ENCODE data around the gene LYZL4.

LYZL4 gene

DNA sequence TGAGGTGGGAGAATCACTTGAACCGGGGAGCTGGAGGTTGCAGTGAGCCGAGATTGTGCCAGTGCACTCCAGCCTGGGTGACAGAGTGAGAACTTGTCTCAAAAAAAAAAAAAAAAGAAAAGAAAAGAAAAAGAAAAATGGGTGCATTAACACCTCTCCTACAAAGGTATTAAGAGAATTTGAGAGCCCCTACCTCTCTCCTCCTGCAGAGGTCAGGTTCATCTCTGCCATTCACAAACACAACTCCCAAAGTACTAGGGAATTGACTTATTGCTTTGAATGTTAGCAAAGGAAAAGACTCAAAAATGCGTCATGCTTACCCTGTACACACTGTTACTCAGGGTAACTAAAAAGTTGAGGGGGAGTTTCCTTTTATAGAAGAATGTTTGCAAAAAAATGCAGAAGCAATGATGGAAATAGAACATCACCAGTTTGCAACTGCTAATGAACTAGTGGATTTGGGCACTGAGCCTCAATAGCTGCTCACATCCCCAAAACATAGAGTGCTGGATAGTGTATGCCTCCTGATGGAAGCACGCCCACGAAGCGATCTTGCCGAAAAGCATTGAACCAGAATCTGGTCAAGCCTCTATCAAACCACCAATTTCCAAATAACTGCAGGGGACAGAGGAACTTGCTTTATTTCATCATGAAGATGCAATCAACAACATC, 15.5 kb upstream of the LYZL4 start:
- Histone ChIP-seq H3K27me3 (replicated peaks) (peaks cover 2% of the 10 kb centered on the region), H3K36me3 (replicated peaks) (no peaks in the 10 kb centered on the region), H3K4me3 (ENCODE audit: low read depth, low read length) (no peak overlapping the region), H3K27ac (no peak overlapping the region)
- TF ChIP-seq, protein P1, sequence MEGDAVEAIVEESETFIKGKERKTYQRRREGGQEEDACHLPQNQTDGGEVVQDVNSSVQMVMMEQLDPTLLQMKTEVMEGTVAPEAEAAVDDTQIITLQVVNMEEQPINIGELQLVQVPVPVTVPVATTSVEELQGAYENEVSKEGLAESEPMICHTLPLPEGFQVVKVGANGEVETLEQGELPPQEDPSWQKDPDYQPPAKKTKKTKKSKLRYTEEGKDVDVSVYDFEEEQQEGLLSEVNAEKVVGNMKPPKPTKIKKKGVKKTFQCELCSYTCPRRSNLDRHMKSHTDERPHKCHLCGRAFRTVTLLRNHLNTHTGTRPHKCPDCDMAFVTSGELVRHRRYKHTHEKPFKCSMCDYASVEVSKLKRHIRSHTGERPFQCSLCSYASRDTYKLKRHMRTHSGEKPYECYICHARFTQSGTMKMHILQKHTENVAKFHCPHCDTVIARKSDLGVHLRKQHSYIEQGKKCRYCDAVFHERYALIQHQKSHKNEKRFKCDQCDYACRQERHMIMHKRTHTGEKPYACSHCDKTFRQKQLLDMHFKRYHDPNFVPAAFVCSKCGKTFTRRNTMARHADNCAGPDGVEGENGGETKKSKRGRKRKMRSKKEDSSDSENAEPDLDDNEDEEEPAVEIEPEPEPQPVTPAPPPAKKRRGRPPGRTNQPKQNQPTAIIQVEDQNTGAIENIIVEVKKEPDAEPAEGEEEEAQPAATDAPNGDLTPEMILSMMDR (IDR thresholded peaks at IDR 0.05; ENCODE audit: low read depth, low read length, missing control alignments): no peak
- DNase-seq: no peak
- in situ Hi-C loops (cut with HindIII; ENCODE audit: low pct_ligation_motif_present, low sequenced_read_pairs): no loop called here

DNA sequence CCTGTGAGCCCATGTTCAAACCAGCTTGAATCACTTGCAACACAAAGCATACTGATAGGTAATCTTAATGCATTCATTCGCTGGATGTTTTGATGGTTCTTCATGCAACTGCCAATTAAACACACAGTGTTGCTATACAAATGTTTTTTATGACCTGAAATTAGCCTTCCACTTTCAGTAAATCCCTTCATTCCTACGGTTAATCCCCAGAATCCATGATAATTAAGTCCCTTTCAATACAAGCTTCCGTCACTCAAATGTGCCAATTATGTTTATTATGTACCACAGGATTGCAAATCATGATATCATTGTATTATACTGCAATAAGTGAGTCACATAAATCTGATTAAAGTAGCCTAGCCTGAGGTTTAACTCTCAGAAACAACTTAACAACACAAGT, 14.5 kb upstream of the LYZL4 start:
- no peaks in the 10 kb centered on the region for H3K36me3 ChIP-seq (replicated peaks)
- in situ Hi-C loops (cut with HindIII; ENCODE audit: low pct_ligation_motif_present, low sequenced_read_pairs): no loop called here
- TF ChIP-seq, protein P1 (IDR thresholded peaks at IDR 0.05; ENCODE audit: low read depth, low read length, missing control alignments): no peak
- no peak overlapping the region for H3K4me3 ChIP-seq (ENCODE audit: low read depth, low read length)
- H3K27me3 ChIP-seq (replicated peaks): peaks cover 2% of the 10 kb centered on the region
- no peak for DNase-seq
- H3K27ac ChIP-seq: no peak overlapping the region

DNA sequence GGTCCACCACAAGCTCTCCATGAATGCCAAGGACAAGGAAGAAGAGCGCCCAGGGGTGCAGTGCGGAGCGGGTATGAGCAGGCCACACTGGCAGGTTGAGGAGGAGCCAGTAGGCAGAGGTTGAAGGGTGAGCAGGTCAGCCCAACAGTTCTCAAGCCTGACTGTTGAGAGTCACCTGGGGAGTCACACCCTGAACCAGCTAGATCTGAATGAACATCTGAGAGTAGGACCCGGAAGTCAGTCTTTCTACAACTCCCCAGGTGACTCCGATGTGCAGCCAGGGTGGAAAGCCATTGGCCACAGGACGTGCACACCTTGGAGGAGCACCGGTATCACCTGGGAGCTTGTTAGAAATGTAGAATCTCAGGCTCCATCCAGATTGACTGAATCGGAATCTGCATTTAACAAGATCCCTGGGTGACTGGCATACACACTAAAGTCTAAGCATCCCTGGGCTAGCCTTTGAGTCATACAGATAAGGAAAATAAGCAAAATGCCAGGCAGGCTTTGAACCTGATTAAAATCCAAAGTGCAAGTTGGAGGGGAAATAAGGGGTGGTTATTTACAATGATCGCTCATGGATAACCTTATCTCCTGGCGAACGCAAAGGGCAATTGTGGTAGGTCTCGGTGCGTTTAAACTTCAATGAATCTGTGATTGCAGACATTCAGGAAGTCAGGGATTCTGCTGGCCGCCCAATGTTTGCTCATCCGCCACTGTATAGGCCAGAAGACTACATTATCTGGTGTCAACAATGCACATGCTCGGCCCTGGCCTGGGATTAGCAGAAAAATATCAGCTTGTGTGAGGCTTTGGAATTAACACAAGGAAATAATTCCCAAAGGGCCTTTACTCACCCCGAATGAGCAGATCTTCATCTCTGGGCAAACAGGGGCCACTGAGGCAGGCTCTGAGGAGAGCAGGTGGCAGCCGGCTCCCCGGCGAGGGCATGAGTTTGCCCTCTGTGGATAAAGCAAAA, 11.7 kb upstream of the LYZL4 start:
- Histone ChIP-seq H3K4me3 (ENCODE audit: low read depth, low read length) (no peak overlapping the region), H3K27me3 (replicated peaks) (no peaks in the 10 kb centered on the region), H3K27ac (no peak overlapping the region), H3K36me3 (replicated peaks) (no peaks in the 10 kb centered on the region)
- no peak for DNase-seq
- in situ Hi-C loops (cut with HindIII; ENCODE audit: low pct_ligation_motif_present, low sequenced_read_pairs): no loop called here
- TF ChIP-seq, protein P1 (IDR thresholded peaks at IDR 0.05; ENCODE audit: low read depth, low read length, missing control alignments): no peak

DNA sequence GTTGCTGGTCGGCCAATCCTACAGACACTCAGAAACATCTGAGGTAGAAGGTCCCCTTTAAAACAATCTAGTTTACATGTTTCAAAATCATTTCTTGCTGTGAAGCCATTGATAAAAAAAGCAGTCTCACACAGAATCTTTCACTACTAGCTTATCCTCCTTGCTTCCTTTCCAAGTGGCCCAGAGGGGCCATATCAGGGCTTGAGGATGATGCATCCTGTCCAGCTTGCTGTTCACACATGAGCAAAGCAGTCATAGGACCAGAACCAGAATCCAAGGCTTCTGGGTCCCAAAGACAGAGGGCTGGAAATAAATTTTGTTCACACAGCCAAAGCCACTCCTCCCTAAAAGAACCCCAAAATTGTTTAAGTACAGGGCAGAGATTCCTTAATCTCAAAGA, 9.2 kb upstream of the LYZL4 start:
- H3K4me3 ChIP-seq (ENCODE audit: low read depth, low read length): no peak overlapping the region
- no peaks in the 10 kb centered on the region for H3K27me3 ChIP-seq (replicated peaks)
- no peak overlapping the region for H3K27ac ChIP-seq
- no peak for DNase-seq
- H3K36me3 ChIP-seq (replicated peaks): no peaks in the 10 kb centered on the region
- in situ Hi-C loops (cut with HindIII; ENCODE audit: low pct_ligation_motif_present, low sequenced_read_pairs): no loop called here
- TF ChIP-seq, protein P1 (IDR thresholded peaks at IDR 0.05; ENCODE audit: low read depth, low read length, missing control alignments): no peak

DNA sequence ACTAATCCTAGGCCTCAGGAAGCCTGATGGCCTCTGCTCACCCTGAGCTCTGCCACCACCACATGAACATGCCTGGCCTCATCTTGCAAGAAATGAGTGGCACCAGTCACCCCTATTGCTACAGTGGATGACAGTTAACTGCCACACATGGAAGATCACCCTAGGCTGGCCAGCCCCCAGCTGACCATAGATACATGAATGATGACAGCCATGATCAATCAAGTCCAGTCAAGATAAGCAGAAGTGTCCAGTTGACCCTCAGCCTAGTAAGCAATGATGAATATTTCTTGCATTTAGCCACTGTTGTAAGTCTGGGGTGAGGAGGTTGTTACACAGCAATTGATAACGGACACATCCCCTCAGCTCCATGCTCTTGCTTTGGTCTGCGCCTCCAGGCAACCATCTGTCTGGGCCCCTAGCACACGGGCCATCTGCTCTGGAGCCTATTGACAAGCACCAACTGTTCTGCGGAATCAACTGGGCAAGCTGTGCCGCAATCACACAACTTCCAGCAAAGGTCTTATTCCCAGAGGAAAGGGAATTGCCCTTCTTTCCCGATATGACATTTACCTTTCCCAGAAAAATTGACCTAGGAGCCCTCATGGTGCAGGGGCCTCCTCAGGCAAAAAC, 2.2 kb upstream of the LYZL4 start:
- Histone ChIP-seq H3K36me3 (replicated peaks) (no peaks in the 10 kb centered on the region), H3K27me3 (replicated peaks) (no peaks in the 10 kb centered on the region), H3K4me3 (ENCODE audit: low read depth, low read length) (no peak overlapping the region), H3K27ac (no peak overlapping the region)
- TF ChIP-seq, protein P1 (IDR thresholded peaks at IDR 0.05; ENCODE audit: low read depth, low read length, missing control alignments): no peak
- in situ Hi-C loops (cut with HindIII; ENCODE audit: low pct_ligation_motif_present, low sequenced_read_pairs): no loop called here
- DNase-seq: no peak

Measured in brain microvascular endothelial cell (primary cell).